ENCODE results near the gene TTC7B. TPM values are rescaled to one million over a fixed set of nuclear protein-coding genes. Genes with fewer than 3 reads are reported as not detected.

Gene TTC7B
- total and polyA plus RNA-seq, 9 of the 15 experiments (the other 6 are each of a cell fraction or from before 2014, with no cell fraction given), result 2.2 to 77.2 (median 36.7) TPM

DNA sequence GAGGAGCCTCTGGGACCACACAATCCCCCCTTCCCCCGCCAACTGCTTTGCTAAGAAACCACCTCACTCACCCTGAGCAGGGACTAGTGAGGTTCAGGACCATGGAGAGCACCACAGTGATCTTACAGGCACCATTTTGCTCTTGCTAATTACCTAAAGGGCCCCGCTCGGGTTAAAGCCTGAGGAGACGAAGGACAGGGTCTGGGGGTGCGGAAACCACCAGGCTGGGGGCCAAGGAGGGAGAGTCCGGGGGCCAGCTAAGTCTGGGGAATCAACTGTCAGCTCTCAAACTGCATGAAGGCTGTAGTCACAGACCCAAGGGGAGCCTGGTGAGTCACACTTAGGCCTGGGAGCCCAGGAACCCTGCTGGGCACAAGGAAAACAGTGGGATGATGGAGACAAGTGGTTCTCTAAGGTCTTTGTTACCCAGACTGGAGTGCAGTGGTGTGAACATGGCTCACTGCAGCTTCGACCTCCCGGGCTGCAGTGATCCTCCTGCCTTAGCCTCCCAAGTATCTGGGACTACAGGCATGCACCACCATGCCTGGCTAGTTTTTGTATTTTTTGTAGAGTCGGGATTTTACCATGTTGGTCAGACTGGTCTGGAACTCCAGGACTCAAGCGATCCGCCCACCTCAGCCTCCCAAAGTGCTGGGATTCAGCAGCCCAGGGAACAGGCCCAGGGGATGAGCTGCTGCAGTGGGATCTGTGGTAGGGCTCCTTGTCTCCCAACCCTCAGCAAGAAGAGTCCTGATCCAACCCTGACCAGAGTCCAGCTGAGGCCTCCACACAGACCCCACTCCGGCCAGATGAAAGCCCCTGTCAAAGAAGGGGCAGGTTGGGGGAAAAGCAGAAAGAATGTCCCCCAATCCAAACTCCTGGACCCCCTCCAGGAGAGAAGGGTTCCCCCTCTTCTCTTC is 320.6 kb downstream of the TTC7B start (continued):
- TF ChIP-seq THAP12 (CRISPR knock-in tag; IDR thresholded peaks at IDR 0.05) (no peak), YY1 (IDR thresholded peaks at IDR 0.05; ENCODE audit: borderline replicate concordance in 1 of 3, control insufficient read depth in 1 of 3, extremely low read depth in 1 of 3, insufficient read depth in 3 of 3, insufficient read length in 1 of 3, insufficient replicate concordance in 2 of 3, low read depth in 1 of 3, low read length in 2 of 3) (peak in 2 of 3 experiments; percentile 58 to 85), REST (IDR thresholded peaks at IDR 0.05; ENCODE audit: borderline replicate concordance) (peak; percentile 99), REST (CRISPR knock-in tag; IDR thresholded peaks at IDR 0.05; ENCODE audit: low read depth) (peak; percentile 97), ZNF584 (CRISPR knock-in tag; IDR thresholded peaks at IDR 0.05; ENCODE audit: low read depth) (peak; percentile 51; the same call in 1 of the 2 replicates), EHMT2 (IDR thresholded peaks at IDR 0.05) (peak; percentile 97), ZBTB5 (IDR thresholded peaks at IDR 0.05) (no peak)
- TF ChIP-seq, protein P1, sequence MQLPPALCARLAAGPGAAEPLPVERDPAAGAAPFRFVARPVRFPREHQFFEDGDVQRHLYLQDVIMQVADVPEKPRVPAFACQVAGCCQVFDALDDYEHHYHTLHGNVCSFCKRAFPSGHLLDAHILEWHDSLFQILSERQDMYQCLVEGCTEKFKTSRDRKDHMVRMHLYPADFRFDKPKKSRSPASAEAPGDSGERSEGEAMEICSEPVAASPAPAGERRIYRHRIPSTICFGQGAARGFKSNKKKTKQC (CRISPR knock-in tag; IDR thresholded peaks at IDR 0.05), result peak; percentile 67; the same call in 1 of the 2 replicates

Data from K562 (cell line).